ENCODE results near the gene SLX9. TPM values are rescaled to one million over a fixed set of nuclear protein-coding genes. Genes with fewer than 3 reads are reported as not detected.

Gene SLX9
- polyA plus RNA-seq, 1 donor, result 19.4 TPM

DNA sequence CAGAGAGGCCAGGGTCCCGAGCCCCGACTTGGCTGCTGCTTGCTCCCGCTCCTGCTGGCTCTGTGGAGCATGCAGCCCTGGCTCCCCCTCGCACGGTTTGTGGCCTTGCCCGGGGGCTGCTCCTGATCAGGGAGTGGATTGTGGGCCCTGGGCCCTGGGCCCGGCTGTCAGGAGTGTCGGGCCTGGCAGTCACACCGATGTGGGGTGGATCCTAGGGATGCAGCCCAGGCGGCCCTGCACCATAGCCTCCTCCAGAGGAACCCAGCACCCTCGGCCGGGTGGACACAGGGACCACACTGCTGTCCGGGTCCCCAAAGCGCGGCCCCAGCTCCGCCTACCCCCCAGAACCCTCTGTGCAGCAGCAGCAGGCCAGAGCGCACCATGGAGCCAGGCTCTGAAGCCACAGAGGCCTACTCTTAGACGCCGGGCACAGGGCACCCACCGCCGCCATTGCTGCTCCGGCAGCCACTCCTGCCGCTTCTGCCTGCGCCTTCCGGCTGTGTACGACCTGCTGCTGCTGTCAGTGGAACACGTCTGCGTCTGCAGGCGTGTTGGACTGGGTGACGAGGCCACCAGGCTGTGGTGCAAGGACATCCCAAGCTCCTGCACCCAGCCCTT lies 9.4 kb downstream of the SLX9 start:
- WGBS (ENCODE audit: insufficient coverage, low lambda C conversion rate), result 72% methylated on average over 5 of the region's 30 CpGs

DNA sequence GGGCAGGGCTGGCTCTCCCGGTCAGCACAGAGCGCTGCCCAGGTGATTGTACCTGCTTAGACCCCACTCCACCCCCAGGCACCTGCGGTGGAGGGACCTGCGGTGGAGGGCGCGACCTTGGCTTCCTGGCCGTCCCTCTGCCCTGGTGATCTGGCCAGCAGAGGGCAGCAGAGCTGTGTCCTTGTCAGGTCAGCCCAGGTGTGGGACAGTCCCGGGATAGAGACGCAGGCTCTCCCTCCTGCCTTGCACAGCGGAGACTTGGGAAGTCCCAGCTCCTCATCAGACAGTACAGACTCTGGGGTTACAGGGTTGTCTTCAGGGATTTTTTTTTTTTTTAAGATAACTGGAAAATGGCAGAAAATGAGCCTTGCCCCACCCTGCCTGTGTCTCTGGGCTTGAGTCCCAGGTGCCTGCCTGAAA lies 10.0 kb downstream of the SLX9 start:
- H3K36me3 ChIP-seq (ENCODE audit: control insufficient read depth, insufficient read depth, low read length), result peaks cover 42% of the 10 kb centered on the region
- no CpG with 5 or more reads among the region's 10 CpGs for WGBS (ENCODE audit: insufficient coverage, low lambda C conversion rate)
- H3K4me1 ChIP-seq (ENCODE audit: control insufficient read depth, insufficient read depth, low read length), result no peaks in the 10 kb centered on the region
- no peak overlapping the region for H3K27ac ChIP-seq (ENCODE audit: low read length)
- no peaks in the 10 kb centered on the region for H3K27me3 ChIP-seq (ENCODE audit: control insufficient read depth, insufficient read depth, low read length)
- DNase-seq, result peak; percentile 55 to 58
- no peaks in the 10 kb centered on the region for H3K9me3 ChIP-seq (ENCODE audit: control insufficient read depth, low read depth, low read length)
- no peak overlapping the region for H3K4me3 ChIP-seq (ENCODE audit: low read length)

More for the DNA sequence above, 9.4 kb downstream of the SLX9 start:
- H3K36me3 ChIP-seq (ENCODE audit: control insufficient read depth, insufficient read depth, low read length), result peaks cover 44% of the 10 kb centered on the region
- no peaks in the 10 kb centered on the region for H3K27me3 ChIP-seq (ENCODE audit: control insufficient read depth, insufficient read depth, low read length)
- H3K4me1 ChIP-seq (ENCODE audit: control insufficient read depth, insufficient read depth, low read length), result no peaks in the 10 kb centered on the region
- H3K9me3 ChIP-seq (ENCODE audit: control insufficient read depth, low read depth, low read length), result no peaks in the 10 kb centered on the region
- no peak overlapping the region for H3K27ac ChIP-seq (ENCODE audit: low read length)
- no peak for DNase-seq
- H3K4me3 ChIP-seq (ENCODE audit: low read length), result no peak overlapping the region

DNA sequence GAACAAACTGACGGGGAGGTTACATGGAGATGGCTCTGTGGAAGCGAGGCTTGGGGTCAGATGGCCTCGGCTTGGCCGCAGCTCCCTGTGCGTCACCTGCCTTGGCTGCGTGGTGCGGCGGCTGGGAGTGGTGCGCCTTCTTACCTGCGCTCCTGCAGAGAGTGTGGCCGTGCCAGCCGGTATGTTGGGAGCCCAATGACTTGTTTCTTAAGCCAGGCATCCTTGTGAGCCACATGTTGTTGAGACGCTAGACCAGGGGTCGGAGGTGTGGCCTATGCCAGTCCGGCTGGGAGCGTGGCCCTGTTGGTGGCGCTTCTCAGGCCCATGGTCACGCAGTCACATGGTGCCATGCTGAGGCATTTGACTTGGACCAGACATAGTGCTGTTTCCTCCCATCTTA lies 10.5 kb downstream of the SLX9 start:
- no peak for DNase-seq
- Histone ChIP-seq H3K4me1 (ENCODE audit: control insufficient read depth, insufficient read depth, low read length) (no peaks in the 10 kb centered on the region), H3K9me3 (ENCODE audit: control insufficient read depth, low read depth, low read length) (no peaks in the 10 kb centered on the region), H3K36me3 (ENCODE audit: control insufficient read depth, insufficient read depth, low read length) (peaks cover 38% of the 10 kb centered on the region), H3K27me3 (ENCODE audit: control insufficient read depth, insufficient read depth, low read length) (no peaks in the 10 kb centered on the region), H3K27ac (ENCODE audit: low read length) (no peak overlapping the region), H3K4me3 (ENCODE audit: low read length) (no peak overlapping the region)
- WGBS (ENCODE audit: insufficient coverage, low lambda C conversion rate), result no CpG with 5 or more reads among the region's 18 CpGs

DNA sequence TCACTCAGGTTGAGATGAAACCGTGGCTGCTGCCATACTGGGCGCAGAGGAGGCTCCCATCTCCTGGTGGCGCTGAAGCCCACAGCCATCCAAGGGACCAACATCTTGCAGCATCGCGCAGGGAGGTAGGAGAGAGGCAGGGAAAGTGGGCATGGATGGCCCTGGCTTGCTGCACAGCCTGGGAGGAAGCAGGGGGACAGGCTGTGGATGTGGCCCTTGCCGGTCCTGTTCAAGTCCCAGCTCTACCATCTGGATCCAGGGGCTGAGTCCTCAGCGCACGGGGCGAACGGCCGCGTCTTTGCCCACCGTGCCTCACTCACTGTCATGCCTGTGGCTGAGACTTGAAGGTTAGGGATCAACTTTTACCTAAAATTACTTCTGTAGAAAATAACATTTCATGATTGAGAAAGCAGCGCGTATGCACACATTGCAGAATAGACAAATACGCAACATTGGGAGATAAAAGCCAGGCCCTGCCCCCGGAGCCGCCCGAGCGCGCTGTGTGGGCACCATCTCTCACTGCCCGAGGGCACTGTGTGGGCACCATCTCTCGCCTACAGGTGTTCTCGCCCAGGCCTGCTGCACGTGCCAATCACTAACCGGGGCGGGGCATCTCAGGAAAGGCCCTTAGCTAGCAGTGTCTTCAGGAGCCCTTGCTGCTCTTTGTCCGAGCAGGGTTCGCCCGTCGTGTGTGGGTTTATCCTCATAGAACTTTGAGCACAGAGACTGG lies 11.5 kb downstream of the SLX9 start:
- Histone ChIP-seq H3K27me3 (ENCODE audit: control insufficient read depth, insufficient read depth, low read length) (no peaks in the 10 kb centered on the region), H3K27ac (ENCODE audit: low read length) (no peak overlapping the region), H3K36me3 (ENCODE audit: control insufficient read depth, insufficient read depth, low read length) (peaks cover 36% of the 10 kb centered on the region), H3K9me3 (ENCODE audit: control insufficient read depth, low read depth, low read length) (no peaks in the 10 kb centered on the region), H3K4me3 (ENCODE audit: low read length) (no peak overlapping the region), H3K4me1 (ENCODE audit: control insufficient read depth, insufficient read depth, low read length) (no peaks in the 10 kb centered on the region)
- no CpG with 5 or more reads among the region's 31 CpGs for WGBS (ENCODE audit: insufficient coverage, low lambda C conversion rate)
- DNase-seq, result no peak

DNA sequence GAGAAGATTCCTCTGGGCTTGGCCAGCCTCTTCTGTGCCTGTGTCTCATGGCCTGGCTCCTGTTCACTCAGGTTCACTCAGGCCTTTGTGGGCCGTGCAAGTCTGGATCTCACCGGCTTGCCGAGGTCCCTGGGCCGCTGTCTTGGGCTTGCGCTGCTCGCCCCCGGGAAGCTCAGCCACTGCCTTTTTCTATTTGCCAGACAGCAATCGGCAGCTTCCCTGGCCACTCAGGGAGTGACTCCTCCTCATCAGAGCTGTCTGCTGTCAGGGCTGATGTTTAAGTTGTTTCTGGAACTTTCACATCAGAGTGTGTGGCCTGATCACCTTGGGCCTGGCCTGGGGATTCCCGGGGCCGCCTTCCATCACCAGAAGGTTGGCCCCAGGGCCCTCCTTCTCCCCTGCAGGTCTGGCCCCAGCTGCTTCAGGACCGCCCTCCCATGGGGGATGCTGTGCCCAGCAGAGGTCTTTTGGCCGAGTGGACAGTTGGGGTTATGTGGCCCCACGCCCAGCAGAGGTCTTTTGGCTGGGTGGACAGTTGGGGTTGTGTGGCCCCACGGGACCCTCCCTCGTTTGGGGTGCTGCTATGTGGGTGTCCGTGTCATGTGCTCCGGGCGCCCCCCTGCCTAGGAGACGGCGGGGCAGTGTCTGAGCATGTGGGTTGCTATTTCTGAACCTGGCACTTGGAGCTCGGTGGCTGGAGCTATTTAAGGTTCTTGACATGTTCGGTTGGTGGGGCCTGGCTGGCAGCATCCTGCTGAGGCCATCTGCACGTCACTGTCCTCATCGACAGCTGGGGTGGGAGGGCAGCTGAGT lies 12.5 kb downstream of the SLX9 start:
- Histone ChIP-seq H3K4me1 (ENCODE audit: control insufficient read depth, insufficient read depth, low read length) (no peaks in the 10 kb centered on the region), H3K27ac (ENCODE audit: low read length) (no peak overlapping the region), H3K4me3 (ENCODE audit: low read length) (no peak overlapping the region), H3K9me3 (ENCODE audit: control insufficient read depth, low read depth, low read length) (no peaks in the 10 kb centered on the region), H3K36me3 (ENCODE audit: control insufficient read depth, insufficient read depth, low read length) (peaks cover 39% of the 10 kb centered on the region), H3K27me3 (ENCODE audit: control insufficient read depth, insufficient read depth, low read length) (no peaks in the 10 kb centered on the region)
- no CpG with 5 or more reads among the region's 24 CpGs for WGBS (ENCODE audit: insufficient coverage, low lambda C conversion rate)
- no peak for DNase-seq

DNA sequence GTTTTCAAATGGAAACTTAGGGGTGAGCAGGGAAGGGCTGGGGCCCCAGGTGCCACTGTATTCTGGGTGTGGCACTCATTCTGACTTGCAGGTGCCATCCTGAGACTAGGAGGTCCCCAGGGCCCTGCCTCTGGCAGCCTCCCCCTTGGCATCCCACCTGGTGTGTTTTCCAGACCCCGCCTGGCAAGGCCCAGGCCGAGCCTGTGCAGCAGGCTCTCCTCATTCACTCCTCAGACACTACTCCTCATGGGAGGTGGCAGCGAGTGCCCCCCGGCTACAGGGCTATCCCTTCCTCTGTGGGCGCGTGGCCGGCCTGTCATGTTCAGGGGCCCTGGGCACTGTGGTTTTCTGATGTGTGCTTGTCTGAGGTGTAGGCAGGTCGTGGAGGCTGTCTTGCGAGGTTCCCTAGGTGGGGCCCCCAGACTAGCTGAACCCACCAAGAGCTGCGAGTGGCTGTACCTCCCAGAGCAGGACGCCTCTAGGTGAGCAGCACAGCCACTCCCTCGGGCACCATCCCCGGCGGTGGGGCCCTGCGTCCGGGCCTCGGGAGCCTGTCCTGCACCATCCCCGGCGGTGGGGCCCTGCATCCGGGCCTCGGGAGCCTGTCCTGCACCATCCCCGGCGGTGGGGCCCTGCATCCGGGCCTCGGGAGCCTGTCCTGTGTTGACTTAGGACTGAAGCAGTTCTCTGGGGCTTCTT lies 13.2 kb downstream of the SLX9 start:
- Histone ChIP-seq H3K4me3 (ENCODE audit: low read length) (no peak overlapping the region), H3K9me3 (ENCODE audit: control insufficient read depth, low read depth, low read length) (no peaks in the 10 kb centered on the region), H3K4me1 (ENCODE audit: control insufficient read depth, insufficient read depth, low read length) (no peaks in the 10 kb centered on the region), H3K36me3 (ENCODE audit: control insufficient read depth, insufficient read depth, low read length) (peaks cover 45% of the 10 kb centered on the region), H3K27me3 (ENCODE audit: control insufficient read depth, insufficient read depth, low read length) (no peaks in the 10 kb centered on the region), H3K27ac (ENCODE audit: low read length) (no peak overlapping the region)
- no peak for DNase-seq
- no CpG with 5 or more reads among the region's 25 CpGs for WGBS (ENCODE audit: insufficient coverage, low lambda C conversion rate)

DNA sequence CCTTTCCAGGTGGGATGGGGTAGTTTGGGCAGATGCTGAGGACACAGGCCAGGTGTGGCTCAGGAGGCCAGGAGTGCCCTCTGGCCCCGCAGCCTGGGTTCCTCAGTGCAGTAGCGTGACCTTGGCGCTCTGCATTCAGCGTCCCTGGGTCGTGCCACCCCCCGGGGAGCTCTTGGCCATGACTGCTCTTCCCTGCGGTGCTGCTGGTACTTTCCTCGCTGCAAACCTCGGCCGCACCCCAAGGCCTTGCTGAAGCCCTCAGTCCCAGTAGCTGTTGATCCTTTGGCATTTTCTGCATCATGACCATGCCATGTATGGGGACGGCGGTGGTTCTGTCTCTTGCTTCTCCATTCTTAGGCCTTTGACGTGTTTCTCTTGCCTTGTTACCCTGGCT lies 13.8 kb downstream of the SLX9 start:
- WGBS (ENCODE audit: insufficient coverage, low lambda C conversion rate), result no CpG with 5 or more reads among the region's 13 CpGs
- peaks cover 51% of the 10 kb centered on the region for H3K36me3 ChIP-seq (ENCODE audit: control insufficient read depth, insufficient read depth, low read length)
- H3K9me3 ChIP-seq (ENCODE audit: control insufficient read depth, low read depth, low read length), result no peaks in the 10 kb centered on the region
- no peaks in the 10 kb centered on the region for H3K4me1 ChIP-seq (ENCODE audit: control insufficient read depth, insufficient read depth, low read length)
- no peak overlapping the region for H3K27ac ChIP-seq (ENCODE audit: low read length)
- no peak for DNase-seq
- H3K27me3 ChIP-seq (ENCODE audit: control insufficient read depth, insufficient read depth, low read length), result no peaks in the 10 kb centered on the region
- no peak overlapping the region for H3K4me3 ChIP-seq (ENCODE audit: low read length)

DNA sequence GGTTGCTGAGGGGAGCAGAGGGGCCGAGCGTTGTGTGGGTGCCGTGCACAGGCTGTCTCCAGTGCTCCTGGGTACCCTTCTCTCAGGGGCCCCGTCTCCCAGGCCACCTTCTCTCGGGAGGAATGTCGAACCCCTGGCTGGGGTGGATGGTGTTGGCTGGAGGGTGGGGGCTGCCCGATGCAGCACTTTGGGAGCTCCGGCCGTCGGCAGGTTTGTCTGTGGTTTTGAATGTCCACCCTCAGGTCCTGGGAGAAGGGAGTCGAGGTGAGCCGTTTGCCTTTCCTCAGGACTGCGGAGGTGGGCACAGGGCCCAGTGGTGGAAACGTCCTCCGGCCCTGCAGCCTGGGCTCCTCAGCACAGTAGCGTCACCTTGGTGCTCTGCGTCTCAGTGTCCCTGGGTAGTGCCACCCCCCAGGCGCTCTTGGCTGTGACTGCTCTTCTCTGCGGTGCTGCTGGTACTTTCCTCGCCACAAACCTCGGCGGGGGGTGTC lies 14.5 kb downstream of the SLX9 start:
- peaks cover 51% of the 10 kb centered on the region for H3K36me3 ChIP-seq (ENCODE audit: control insufficient read depth, insufficient read depth, low read length)
- no peaks in the 10 kb centered on the region for H3K4me1 ChIP-seq (ENCODE audit: control insufficient read depth, insufficient read depth, low read length)
- DNase-seq, result no peak
- H3K4me3 ChIP-seq (ENCODE audit: low read length), result no peak overlapping the region
- no peaks in the 10 kb centered on the region for H3K9me3 ChIP-seq (ENCODE audit: control insufficient read depth, low read depth, low read length)
- no peak overlapping the region for H3K27ac ChIP-seq (ENCODE audit: low read length)
- no CpG with 5 or more reads among the region's 22 CpGs for WGBS (ENCODE audit: insufficient coverage, low lambda C conversion rate)
- H3K27me3 ChIP-seq (ENCODE audit: control insufficient read depth, insufficient read depth, low read length), result no peaks in the 10 kb centered on the region

DNA sequence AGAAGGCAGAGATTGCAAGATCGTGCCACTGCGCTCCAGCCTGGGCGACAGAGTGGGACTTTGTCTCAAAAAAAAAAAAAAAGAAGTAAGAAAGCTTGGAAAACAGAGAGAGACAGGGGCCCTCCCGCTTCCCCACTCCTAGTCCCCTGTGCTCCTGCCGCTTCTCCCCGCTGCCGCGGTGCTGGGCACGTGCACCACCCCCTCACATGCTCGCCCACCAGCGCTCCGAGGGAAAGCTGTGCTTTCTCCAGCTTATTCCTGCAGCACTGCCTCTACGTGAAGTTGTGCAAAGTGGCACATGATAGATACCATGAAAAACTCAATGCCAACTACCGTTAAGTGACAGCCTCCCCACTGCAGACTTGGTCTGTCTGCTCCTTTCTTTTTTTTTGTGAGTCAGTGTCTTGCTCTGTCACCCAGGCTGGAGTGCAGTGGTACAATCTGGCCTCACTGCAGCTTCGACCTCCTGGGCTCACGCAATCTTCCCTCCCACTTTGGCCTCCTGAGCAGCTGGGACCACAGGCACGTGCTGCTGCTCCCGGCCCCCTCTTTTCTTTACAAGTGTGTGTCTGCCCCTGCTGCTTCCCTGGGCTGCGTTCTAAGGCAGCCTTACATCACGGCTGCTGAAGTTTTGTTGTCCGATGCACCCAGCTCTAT lies 15.4 kb downstream of the SLX9 start:
- peaks cover 57% of the 10 kb centered on the region for H3K36me3 ChIP-seq (ENCODE audit: control insufficient read depth, insufficient read depth, low read length)

More for the DNA sequence above, 15.4 kb downstream of the SLX9 start:
- no CpG with 5 or more reads among the region's 21 CpGs for WGBS (ENCODE audit: insufficient coverage, low lambda C conversion rate)
- Histone ChIP-seq H3K27me3 (ENCODE audit: control insufficient read depth, insufficient read depth, low read length) (no peaks in the 10 kb centered on the region), H3K4me1 (ENCODE audit: control insufficient read depth, insufficient read depth, low read length) (no peaks in the 10 kb centered on the region), H3K27ac (ENCODE audit: low read length) (no peak overlapping the region), H3K4me3 (ENCODE audit: low read length) (no peak overlapping the region), H3K9me3 (ENCODE audit: control insufficient read depth, low read depth, low read length) (no peaks in the 10 kb centered on the region)
- DNase-seq, result no peak
